HL-60/S4 (cell line): Measurements from ENCODE around the gene C11orf91.

Source experiments
- in situ Hi-C: fragments of 300-500 bp; cut with MboI; formaldehyde crosslinking; loops from 2 replicates; pipeline ENCODE4 v1.14.3; 2022; ENCODE audit warnings: low sequenced_read_pairs

Gene C11orf91

GRCh38 chr11:33654594-33654993 lies 46.0 kb downstream of the C11orf91 start:
- in situ Hi-C loops = no loop called here

- in situ Hi-C loops = no loop called here
Observed at GRCh38 chr11:33652930-33653329, 47.7 kb downstream of the C11orf91 start.

- in situ Hi-C loops = no loop called here
Observed at GRCh38 chr11:33652431-33652830, 48.2 kb downstream of the C11orf91 start.

GRCh38 chr11:33651990-33652389 lies 48.6 kb downstream of the C11orf91 start:
- in situ Hi-C loops = no loop called here

- in situ Hi-C loops = no loop called here
Observed at GRCh38 chr11:33651555-33651954, 49.1 kb downstream of the C11orf91 start.

- in situ Hi-C loops = no loop called here
Observed at GRCh38 chr11:33649944-33650343, 50.7 kb downstream of the C11orf91 start.
